A549 treated with AZD9567 at 1 μM for 4 hours (cell line): Measurements from ENCODE around the gene VCX3B. TPM values are rescaled to one million over a fixed set of nuclear protein-coding genes. Genes with fewer than 3 reads are reported as not detected.

Experiments used
- total RNA-seq: library from RNA; stranded (reverse); fragments of 200-300 nt; extraction: Qiagen RNA extraction; gene quantifications from 5 replicates; pipeline ENCODE4 v1.2.3, GENCODE V29; 2022; ENCODE audit not compliant: insufficient read depth

VCX3B gene
- not detected in 5 replicates for total RNA-seq

GRCh38 chrX:8464530-8464929, at the start of gene VCX3B:
Gene VCX3B (plus strand): TSS chrX:8464830. CDS start chrX:8465451, 621 bp downstream.

